ENCODE results near the gene CDK18.

Gene CDK18

GRCh38 chr1:205542367-205542766 lies 37.9 kb downstream of the CDK18 start:
- no peaks in the 10 kb centered on the region for H3K9me3 ChIP-seq (ENCODE audit: control insufficient read depth in 2 of 2, low read length in 2 of 2)
- no peak overlapping the region for H3K27ac ChIP-seq (ENCODE audit: low read length)
- H3K27me3 ChIP-seq (ENCODE audit: control insufficient read depth in 1 of 2, insufficient read depth in 2 of 2, low read length in 2 of 2), result peaks cover 11 to 24% of the 10 kb centered on the region in 2 donors
- peaks cover 7% of the 10 kb centered on the region for H3K4me1 ChIP-seq (ENCODE audit: control insufficient read depth, insufficient read depth, low read length)
- no peak overlapping the region for H3K4me3 ChIP-seq (ENCODE audit: low read length in 2 of 2)
- H3K9ac ChIP-seq (ENCODE audit: low read length in 2 of 2), result no peak overlapping the region
- H3K36me3 ChIP-seq (ENCODE audit: control insufficient read depth in 2 of 2, insufficient read depth in 2 of 2, low read length in 2 of 2), result no peaks in the 10 kb centered on the region

DNA sequence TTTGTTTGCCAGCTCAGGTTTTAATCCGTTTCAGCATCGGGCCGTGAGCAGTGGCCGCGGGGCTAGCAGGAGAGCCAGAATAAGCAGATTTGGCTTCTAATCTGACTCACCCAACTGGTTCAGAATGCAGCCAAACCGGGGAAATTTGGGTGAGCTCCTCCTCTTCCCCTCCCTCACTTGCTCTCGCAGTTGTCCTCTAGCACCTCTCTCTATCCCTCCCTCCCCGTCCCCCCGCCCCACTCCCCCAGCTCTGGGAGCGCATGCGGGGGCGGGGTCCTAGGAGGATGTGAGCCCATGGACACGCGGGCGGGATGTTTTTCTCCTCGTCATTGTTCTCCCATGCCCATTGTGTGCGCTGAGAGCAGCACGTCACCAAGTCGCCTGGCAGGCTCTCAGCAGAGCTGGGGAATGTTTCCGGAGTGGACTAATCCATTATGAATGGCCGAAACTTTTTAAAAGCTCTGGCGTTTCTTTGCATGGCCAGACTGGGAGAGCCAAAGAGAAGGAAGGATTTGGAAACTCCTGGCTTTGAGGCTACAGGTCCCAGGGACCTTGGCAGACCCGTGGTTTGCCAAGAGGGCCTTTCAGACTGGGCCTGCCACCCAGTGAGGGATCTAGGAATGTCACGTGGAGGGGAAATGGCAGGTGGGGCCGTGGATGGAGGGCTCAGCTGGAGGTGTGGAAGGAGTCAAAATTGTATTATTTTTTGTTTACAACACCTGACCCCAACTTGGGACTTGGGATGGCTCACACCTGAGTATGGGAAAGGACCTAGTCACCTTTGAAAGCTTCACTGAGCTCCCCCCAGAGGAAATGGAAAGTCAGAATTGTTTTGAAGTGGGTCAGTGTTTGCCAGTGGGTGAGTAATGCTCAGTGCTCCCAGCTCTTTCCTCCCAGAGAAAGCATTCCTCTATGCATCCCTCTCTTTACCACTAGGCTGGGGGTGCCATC lies 39.2 kb downstream of the CDK18 start:
- H3K27me3 ChIP-seq (ENCODE audit: control insufficient read depth in 1 of 2, insufficient read depth in 2 of 2, low read length in 2 of 2), result peaks cover 19 to 26% of the 10 kb centered on the region in 2 donors
- no peak overlapping the region for H3K27ac ChIP-seq (ENCODE audit: low read length)
- no peaks in the 10 kb centered on the region for H3K9me3 ChIP-seq (ENCODE audit: control insufficient read depth in 2 of 2, low read length in 2 of 2)
- peaks cover 7% of the 10 kb centered on the region for H3K4me1 ChIP-seq (ENCODE audit: control insufficient read depth, insufficient read depth, low read length)
- peak overlapping the region in 1 of 2 donors; percentile 23 for H3K9ac ChIP-seq (ENCODE audit: low read length in 2 of 2)
- H3K4me3 ChIP-seq (ENCODE audit: low read length in 2 of 2), result peak overlapping the region; percentile 13 to 57
- no peaks in the 10 kb centered on the region for H3K36me3 ChIP-seq (ENCODE audit: control insufficient read depth in 2 of 2, insufficient read depth in 2 of 2, low read length in 2 of 2)

DNA sequence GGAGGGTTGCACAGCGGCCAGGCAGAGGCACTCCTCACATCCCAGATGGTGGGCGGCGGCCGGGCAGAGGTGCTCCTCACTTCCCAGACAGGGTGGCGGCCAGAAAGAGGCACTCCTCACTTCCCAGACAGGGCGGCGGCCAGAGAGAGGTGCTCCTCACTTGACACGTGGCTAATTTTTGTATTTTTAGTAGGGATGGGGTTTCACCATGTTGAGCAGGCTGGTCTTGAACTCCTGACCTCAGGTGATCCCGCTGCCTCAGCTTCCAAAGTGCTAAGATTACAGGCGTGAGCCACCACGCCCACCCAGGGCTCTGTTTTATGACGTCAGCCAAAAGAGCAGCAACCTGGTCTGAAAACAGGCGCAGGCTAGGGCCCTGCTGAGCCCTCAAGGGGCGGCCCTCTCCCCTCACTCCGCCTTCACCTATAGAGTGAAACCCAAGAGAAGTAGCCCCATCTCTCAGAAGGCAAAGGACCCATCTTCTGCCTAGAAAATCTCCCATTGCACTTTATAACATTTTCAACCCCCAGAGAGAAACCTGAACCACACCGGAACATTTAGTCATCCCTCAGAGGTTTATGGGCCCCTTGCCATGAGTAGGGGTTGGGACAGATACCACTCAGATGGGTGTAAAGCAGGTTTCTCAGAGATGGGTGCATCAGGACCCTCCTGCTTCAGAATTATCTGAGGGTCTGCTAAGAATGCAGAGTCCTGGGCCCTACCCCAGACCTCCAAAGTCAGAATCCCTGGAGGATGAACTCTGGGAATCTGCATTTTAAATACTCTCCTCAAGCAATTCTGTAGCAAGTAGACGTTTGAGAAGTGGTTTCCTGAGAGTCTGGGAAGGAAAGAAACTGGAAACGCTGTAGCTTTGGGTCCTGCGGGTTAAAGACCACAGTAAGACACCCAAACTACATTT lies 40.8 kb downstream of the CDK18 start:
- Histone ChIP-seq H3K27ac (ENCODE audit: low read length) (no peak overlapping the region), H3K9me3 (ENCODE audit: control insufficient read depth in 2 of 2, low read length in 2 of 2) (no peaks in the 10 kb centered on the region), H3K4me3 (ENCODE audit: low read length in 2 of 2) (no peak overlapping the region), H3K27me3 (ENCODE audit: control insufficient read depth in 1 of 2, insufficient read depth in 2 of 2, low read length in 2 of 2) (peaks cover 27 to 32% of the 10 kb centered on the region in 2 donors), H3K36me3 (ENCODE audit: control insufficient read depth in 2 of 2, insufficient read depth in 2 of 2, low read length in 2 of 2) (no peaks in the 10 kb centered on the region), H3K9ac (ENCODE audit: low read length in 2 of 2) (no peak overlapping the region), H3K4me1 (ENCODE audit: control insufficient read depth, insufficient read depth, low read length) (peaks cover 7% of the 10 kb centered on the region)

- Histone ChIP-seq H3K9ac (ENCODE audit: low read length in 2 of 2) (no peak overlapping the region), H3K36me3 (ENCODE audit: control insufficient read depth in 2 of 2, insufficient read depth in 2 of 2, low read length in 2 of 2) (no peaks in the 10 kb centered on the region), H3K4me1 (ENCODE audit: control insufficient read depth, insufficient read depth, low read length) (peaks cover 7% of the 10 kb centered on the region), H3K9me3 (ENCODE audit: control insufficient read depth in 2 of 2, low read length in 2 of 2) (no peaks in the 10 kb centered on the region), H3K4me3 (ENCODE audit: low read length in 2 of 2) (no peak overlapping the region), H3K27ac (ENCODE audit: low read length) (no peak overlapping the region), H3K27me3 (ENCODE audit: control insufficient read depth in 1 of 2, insufficient read depth in 2 of 2, low read length in 2 of 2) (peaks cover 27 to 32% of the 10 kb centered on the region in 2 donors)
These were observed 41.5 kb downstream of the CDK18 start for GRCh38 chr1:205545991-205546390.

DNA sequence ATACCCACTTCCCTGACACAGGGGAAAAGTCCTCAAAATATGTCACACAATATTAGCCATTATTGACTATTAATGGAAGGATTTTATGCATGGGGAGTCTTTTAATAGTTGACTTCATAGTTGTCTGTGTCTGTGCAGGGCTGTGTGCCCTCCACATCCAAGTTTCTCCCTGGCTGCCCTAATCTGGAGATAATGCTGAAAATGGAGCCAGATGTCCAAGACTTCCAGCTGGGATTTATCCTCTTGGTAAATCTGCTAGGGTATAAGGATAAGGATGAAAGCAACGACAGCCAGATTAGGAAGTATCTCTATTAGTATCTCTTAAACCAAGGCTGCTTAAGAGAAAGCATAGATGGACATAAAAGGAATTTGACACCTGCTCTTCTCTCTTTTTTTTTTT lies 42.1 kb downstream of the CDK18 start:
- Histone ChIP-seq H3K27me3 (ENCODE audit: control insufficient read depth in 1 of 2, insufficient read depth in 2 of 2, low read length in 2 of 2) (peaks cover 27 to 29% of the 10 kb centered on the region in 2 donors), H3K4me1 (ENCODE audit: control insufficient read depth, insufficient read depth, low read length) (peaks cover 7% of the 10 kb centered on the region), H3K27ac (ENCODE audit: low read length) (no peak overlapping the region), H3K36me3 (ENCODE audit: control insufficient read depth in 2 of 2, insufficient read depth in 2 of 2, low read length in 2 of 2) (no peaks in the 10 kb centered on the region), H3K4me3 (ENCODE audit: low read length in 2 of 2) (no peak overlapping the region), H3K9ac (ENCODE audit: low read length in 2 of 2) (no peak overlapping the region), H3K9me3 (ENCODE audit: control insufficient read depth in 2 of 2, low read length in 2 of 2) (no peaks in the 10 kb centered on the region)

DNA sequence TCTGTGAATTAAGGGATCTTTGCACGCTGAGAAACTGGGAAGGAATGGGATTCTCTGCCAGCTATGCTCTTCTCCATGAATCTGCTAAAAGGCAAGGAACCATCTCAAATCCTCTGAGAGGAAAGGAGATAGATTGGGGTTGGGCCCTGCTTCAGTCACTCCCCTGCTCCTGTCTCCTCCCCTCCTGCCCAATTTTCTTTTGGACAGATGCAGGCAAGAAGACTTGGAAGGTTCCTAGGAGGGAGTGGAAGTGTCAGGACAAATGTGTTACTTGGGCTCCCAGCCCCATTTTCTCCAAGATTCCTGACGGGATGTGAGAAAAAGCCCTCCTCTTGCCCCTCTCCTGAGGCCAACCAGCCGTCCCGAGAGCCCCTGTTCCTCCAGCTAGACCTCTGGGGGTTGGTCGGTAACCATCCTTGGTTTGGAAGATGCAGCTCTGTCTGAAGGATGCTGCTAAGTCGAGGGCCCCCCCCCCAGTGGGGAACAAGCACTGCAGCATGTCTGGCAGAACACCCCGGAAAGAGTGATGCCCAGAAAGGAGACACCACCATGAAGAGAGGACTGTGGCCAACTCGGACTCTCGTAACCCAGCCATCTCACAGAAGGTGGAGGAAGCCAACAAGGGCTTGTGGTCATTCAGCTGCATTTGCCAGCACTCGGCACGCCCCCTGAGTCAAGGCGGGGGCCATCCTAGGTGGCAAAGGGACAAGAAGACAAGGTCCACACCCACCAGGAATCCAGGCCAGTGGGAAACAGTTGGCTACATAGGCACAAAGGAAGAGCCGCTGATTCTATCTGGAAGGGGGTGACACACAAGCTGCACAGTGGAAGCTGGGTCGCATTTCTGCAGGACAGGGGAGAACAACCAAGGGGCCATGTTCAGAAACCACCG lies 43.7 kb downstream of the CDK18 start:
- Histone ChIP-seq H3K4me3 (ENCODE audit: low read length in 2 of 2) (no peak overlapping the region), H3K9ac (ENCODE audit: low read length in 2 of 2) (no peak overlapping the region), H3K27ac (ENCODE audit: low read length) (no peak overlapping the region), H3K36me3 (ENCODE audit: control insufficient read depth in 2 of 2, insufficient read depth in 2 of 2, low read length in 2 of 2) (no peaks in the 10 kb centered on the region), H3K9me3 (ENCODE audit: control insufficient read depth in 2 of 2, low read length in 2 of 2) (no peaks in the 10 kb centered on the region), H3K4me1 (ENCODE audit: control insufficient read depth, insufficient read depth, low read length) (peaks cover 7% of the 10 kb centered on the region), H3K27me3 (ENCODE audit: control insufficient read depth in 1 of 2, insufficient read depth in 2 of 2, low read length in 2 of 2) (peaks cover 25 to 27% of the 10 kb centered on the region in 2 donors)

- Histone ChIP-seq H3K27me3 (ENCODE audit: control insufficient read depth in 1 of 2, insufficient read depth in 2 of 2, low read length in 2 of 2) (peaks cover 12 to 18% of the 10 kb centered on the region in 2 donors), H3K4me1 (ENCODE audit: control insufficient read depth, insufficient read depth, low read length) (no peaks in the 10 kb centered on the region), H3K27ac (ENCODE audit: low read length) (no peak overlapping the region)
These were observed 49.8 kb downstream of the CDK18 start for GRCh38 chr1:205554026-205554811.

GRCh38 chr1:205561501-205562203 lies 57.2 kb downstream of the CDK18 start:
- H3K27me3 ChIP-seq (ENCODE audit: control insufficient read depth in 1 of 2, insufficient read depth in 2 of 2, low read length in 2 of 2), result peaks cover 0 to 8% of the 10 kb centered on the region in 2 donors
- H3K36me3 ChIP-seq (ENCODE audit: control insufficient read depth in 2 of 2, insufficient read depth in 2 of 2, low read length in 2 of 2), result no peaks in the 10 kb centered on the region
- H3K4me1 ChIP-seq (ENCODE audit: control insufficient read depth, insufficient read depth, low read length), result no peaks in the 10 kb centered on the region
- H3K27ac ChIP-seq (ENCODE audit: low read length), result no peak overlapping the region
- no peak overlapping the region for H3K4me3 ChIP-seq (ENCODE audit: low read length in 2 of 2)
- H3K9me3 ChIP-seq (ENCODE audit: control insufficient read depth in 2 of 2, low read length in 2 of 2), result peaks cover 8 to 16% of the 10 kb centered on the region in 2 donors
- H3K9ac ChIP-seq (ENCODE audit: low read length in 2 of 2), result no peak overlapping the region

More at GRCh38 chr1:205554026-205554811, 49.8 kb downstream of the CDK18 start:
- H3K4me3 ChIP-seq (ENCODE audit: low read length in 2 of 2), result no peak overlapping the region
- peaks cover 0 to 11% of the 10 kb centered on the region in 2 donors for H3K9me3 ChIP-seq (ENCODE audit: control insufficient read depth in 2 of 2, low read length in 2 of 2)
- H3K36me3 ChIP-seq (ENCODE audit: control insufficient read depth in 2 of 2, insufficient read depth in 2 of 2, low read length in 2 of 2), result no peaks in the 10 kb centered on the region
- no peak overlapping the region for H3K9ac ChIP-seq (ENCODE audit: low read length in 2 of 2)

- no peak overlapping the region for H3K27ac ChIP-seq (ENCODE audit: low read length)
- no peak overlapping the region for H3K9ac ChIP-seq (ENCODE audit: low read length in 2 of 2)
- H3K4me3 ChIP-seq (ENCODE audit: low read length in 2 of 2), result no peak overlapping the region
- H3K4me1 ChIP-seq (ENCODE audit: control insufficient read depth, insufficient read depth, low read length), result peaks cover 3% of the 10 kb centered on the region
- H3K9me3 ChIP-seq (ENCODE audit: control insufficient read depth in 2 of 2, low read length in 2 of 2), result peaks cover 8 to 16% of the 10 kb centered on the region in 2 donors
- H3K36me3 ChIP-seq (ENCODE audit: control insufficient read depth in 2 of 2, insufficient read depth in 2 of 2, low read length in 2 of 2), result no peaks in the 10 kb centered on the region
- peaks cover 18 to 23% of the 10 kb centered on the region in 2 donors for H3K27me3 ChIP-seq (ENCODE audit: control insufficient read depth in 1 of 2, insufficient read depth in 2 of 2, low read length in 2 of 2)
These were observed 59.5 kb downstream of the CDK18 start for GRCh38 chr1:205563927-205564441.

All from stomach smooth muscle (tissue), 2 donors.